Colonic mucosa (tissue), 4 donors: ENCODE measurements around the gene GPC6. TPM values are rescaled to one million over a fixed set of nuclear protein-coding genes. Genes with fewer than 3 reads are reported as not detected.

Source experiments
- DNase-seq: peaks from one replicate; pipeline ENCODE4 v3.0.0-alpha.2; 2020
- H3K27ac ChIP-seq: fragments of 200-600 bp; one replicate; pipeline ENCODE4 v1.8.0; 2021
- H3K27me3 ChIP-seq: fragments of 200-600 bp; one replicate; pipeline ENCODE4 v1.8.0; 2021
- H3K36me3 ChIP-seq: fragments of 200-600 bp; one replicate; pipeline ENCODE4 v1.8.0; 2021
- H3K4me1 ChIP-seq: fragments of 200-600 bp; one replicate; pipeline ENCODE4 v1.8.0; 2021; ENCODE audit warnings: mild to moderate bottlenecking
- H3K4me3 ChIP-seq: fragments of 200-600 bp; one replicate; pipeline ENCODE4 v1.8.0; 2021
- H3K9ac ChIP-seq, 2 donors: one replicate each; pipeline ENCODE4 v1.7.0; 2013; ENCODE audit warnings: control low read depth in 2 of 2, low read depth in 2 of 2, low read length in 2 of 2
- H3K9me3 ChIP-seq: fragments of 200-600 bp; one replicate; pipeline ENCODE4 v1.8.0; 2021
- CTCF ChIP-seq: fragments of 200-600 bp; IDR thresholded peaks from one replicate; pipeline ENCODE4 v1.8.0; 2022; ENCODE audit warnings: antibody characterized with exemption, mild to moderate bottlenecking
- intact Hi-C: fragments of 100-400 bp; cut with DNase I; formaldehyde crosslinking; loops from one replicate; pipeline ENCODE4 v1.14.1; 2022
- total RNA-seq, 2 donors: library from RNA; stranded (reverse); fragmentation: NEBNext Ultra II Directional in 1 of 2; extraction: Animal tissue kit (Norgen Biotek cat#: 25700) in 1 of 2; gene quantifications; one replicate each; pipeline ENCODE4 v1.2.1, GENCODE V29; 2021
- donor health status: healthy.
- donor health status: DM: no; HTN: no; CAD: no.
- donor health status: DM: no; HTN: no; CAD: no.

GPC6 gene
- total RNA-seq, 2 donors from 2014 or later, result 2.3 to 4.0 TPM

- H3K27ac ChIP-seq, result no peak overlapping the region
- no peak overlapping the region for H3K4me3 ChIP-seq
- no peak for TF ChIP-seq CTCF
- no peaks in the 10 kb centered on the region for H3K9me3 ChIP-seq
- intact Hi-C loops, result no loop called here
- DNase-seq, result no peak
- H3K27me3 ChIP-seq, result no peaks in the 10 kb centered on the region
- no peak overlapping the region for H3K9ac ChIP-seq
- no peaks in the 10 kb centered on the region for H3K4me1 ChIP-seq
- no peaks in the 10 kb centered on the region for H3K36me3 ChIP-seq
Observed at GRCh38 chr13:94323764-94324758, 1097.5 kb downstream of the GPC6 start.

GRCh38 chr13:94324767-94325540 is 1098.3 kb downstream of the GPC6 start:
- intact Hi-C loops, result no loop called here
- H3K27ac ChIP-seq, result no peak overlapping the region

GRCh38 chr13:94325650-94326049 is 1099.0 kb downstream of the GPC6 start:
- H3K4me3 ChIP-seq, result no peak overlapping the region
- no peaks in the 10 kb centered on the region for H3K4me1 ChIP-seq
- H3K9ac ChIP-seq, result no peak overlapping the region
- no peak for DNase-seq
- intact Hi-C loops, result no loop called here
- H3K36me3 ChIP-seq, result no peaks in the 10 kb centered on the region
- TF ChIP-seq CTCF, result no peak
- no peaks in the 10 kb centered on the region for H3K27me3 ChIP-seq
- H3K9me3 ChIP-seq, result no peaks in the 10 kb centered on the region
- H3K27ac ChIP-seq, result no peak overlapping the region

More at GRCh38 chr13:94324767-94325540, 1098.3 kb downstream of the GPC6 start:
- no peaks in the 10 kb centered on the region for H3K27me3 ChIP-seq
- no peak for DNase-seq
- no peaks in the 10 kb centered on the region for H3K4me1 ChIP-seq
- H3K36me3 ChIP-seq, result no peaks in the 10 kb centered on the region
- H3K9me3 ChIP-seq, result no peaks in the 10 kb centered on the region
- H3K4me3 ChIP-seq, result no peak overlapping the region
- H3K9ac ChIP-seq, result no peak overlapping the region
- no peak for TF ChIP-seq CTCF

DNA sequence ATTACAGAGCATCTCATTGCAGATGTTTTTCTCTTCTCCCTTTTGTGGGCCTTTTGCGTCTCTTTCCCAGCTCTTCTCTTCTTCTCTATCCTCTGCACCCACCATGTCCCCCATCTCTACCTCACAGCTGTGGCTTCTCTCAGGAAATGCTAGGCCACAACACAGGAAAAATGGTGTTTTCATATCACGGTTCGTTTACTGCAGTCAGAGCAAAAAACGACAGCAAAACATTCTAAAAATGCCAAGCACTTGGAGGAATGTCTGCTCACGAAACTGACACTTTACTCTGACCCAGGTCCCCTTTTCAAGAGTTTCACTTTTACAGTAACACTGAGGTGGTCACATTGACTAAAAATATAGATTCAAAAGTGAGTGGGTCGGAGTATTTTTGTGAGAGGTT is 1100.7 kb downstream of the GPC6 start:
- no peak for DNase-seq
- H3K36me3 ChIP-seq, result no peaks in the 10 kb centered on the region
- H3K27ac ChIP-seq, result no peak overlapping the region
- H3K27me3 ChIP-seq, result no peaks in the 10 kb centered on the region
- no peak overlapping the region for H3K4me3 ChIP-seq
- H3K4me1 ChIP-seq, result no peaks in the 10 kb centered on the region
- intact Hi-C loops, result no loop called here
- H3K9me3 ChIP-seq, result no peaks in the 10 kb centered on the region
- no peak for TF ChIP-seq CTCF
- H3K9ac ChIP-seq, result no peak overlapping the region

DNA sequence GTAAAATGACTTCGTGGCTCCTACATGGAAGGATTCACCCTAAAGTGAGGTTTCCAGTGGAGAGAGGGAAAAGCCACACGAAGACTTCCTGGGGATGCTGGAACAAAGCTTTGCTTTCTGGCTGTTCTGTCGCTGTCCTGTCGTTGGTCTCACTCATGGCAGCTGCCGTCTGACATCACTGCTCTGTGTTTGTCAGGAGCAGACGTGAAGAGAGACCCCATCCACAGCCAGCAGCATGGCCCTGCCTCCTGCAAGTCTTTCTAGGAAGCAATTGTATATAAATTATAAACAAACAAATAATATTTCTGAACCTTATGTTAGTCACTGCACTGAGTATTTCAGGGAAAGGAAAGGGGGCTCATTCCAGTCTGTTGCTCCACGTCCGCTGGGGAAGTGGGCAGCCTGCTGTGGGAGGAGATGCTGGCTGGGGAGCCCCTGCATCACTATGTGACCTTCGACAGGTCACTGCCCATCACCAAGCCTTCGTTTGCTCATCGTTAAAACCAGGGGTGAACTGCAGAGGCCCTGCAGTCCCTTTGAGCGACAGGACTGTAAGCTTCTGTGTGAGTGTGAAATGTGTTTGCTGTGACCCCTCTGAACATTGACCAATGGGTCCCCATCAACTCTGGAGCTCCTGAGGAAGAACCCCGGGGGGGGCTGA is 1101.9 kb downstream of the GPC6 start:
- no peak overlapping the region for H3K4me3 ChIP-seq
- no peak for DNase-seq
- no peaks in the 10 kb centered on the region for H3K27me3 ChIP-seq
- intact Hi-C loops, result no loop called here
- no peaks in the 10 kb centered on the region for H3K9me3 ChIP-seq
- no peak for TF ChIP-seq CTCF
- no peak overlapping the region for H3K27ac ChIP-seq
- no peaks in the 10 kb centered on the region for H3K4me1 ChIP-seq
- no peaks in the 10 kb centered on the region for H3K36me3 ChIP-seq
- no peak overlapping the region for H3K9ac ChIP-seq
